NCI-H128 (cell line): ENCODE data around the gene ZNF407.
"Not testable (repeated sequence)": the region's sequence is repeated elsewhere in the genome, so short reads cannot be mapped to it uniquely, and the experiment has no call there.

Experiments used
- DNase-seq: peaks from one replicate; lab custom pipeline; 2025; ENCODE audit not compliant: unreplicated experiment; lab: John Stamatoyannopoulos, UW

ZNF407 gene

DNA sequence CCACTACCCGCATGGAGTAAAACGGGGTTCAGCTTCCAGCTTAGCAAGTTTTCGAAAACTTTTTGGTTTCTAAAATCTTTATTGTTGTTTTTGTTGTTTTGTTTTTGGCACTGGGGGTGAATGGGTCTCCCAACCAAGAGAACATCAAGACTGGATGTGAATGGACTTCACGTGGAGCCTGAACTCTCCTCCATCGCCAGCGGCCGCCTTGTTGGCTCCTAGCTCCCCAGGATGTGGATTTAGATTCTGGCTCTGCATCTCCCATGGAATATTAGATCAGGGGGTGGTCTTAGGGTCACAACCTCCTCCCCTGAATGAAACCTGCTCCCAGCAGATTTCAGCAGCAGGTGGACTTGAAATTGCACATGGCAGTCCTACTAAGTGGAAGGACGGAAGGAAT lies 488.0 kb downstream of the ZNF407 start:
- not testable (repeated sequence) for DNase-seq

DNA sequence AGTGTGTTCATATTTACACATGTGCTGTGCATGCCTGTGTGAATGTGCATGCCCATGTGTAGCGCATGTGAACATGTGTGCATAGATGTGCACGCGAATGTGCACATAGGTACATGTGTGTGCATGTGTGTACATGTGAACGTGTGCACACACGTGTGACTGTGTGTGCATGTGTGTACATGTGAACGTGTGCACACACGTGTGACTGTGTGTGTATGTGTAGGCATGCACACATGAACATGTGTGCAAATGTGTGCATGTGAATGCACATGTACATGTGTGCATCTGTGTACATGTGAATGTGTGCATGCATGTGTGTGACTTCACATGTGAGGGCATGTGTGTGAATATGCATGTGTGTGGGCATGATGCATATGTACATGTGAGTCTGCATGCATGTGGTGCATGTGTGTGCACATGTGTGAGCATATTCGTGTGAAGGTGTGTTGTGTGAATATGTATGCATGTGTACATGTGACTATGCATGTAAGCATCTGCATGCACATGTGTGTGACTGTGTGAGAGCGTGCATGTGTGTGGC lies 488.9 kb downstream of the ZNF407 start:
- no peak for DNase-seq

DNA sequence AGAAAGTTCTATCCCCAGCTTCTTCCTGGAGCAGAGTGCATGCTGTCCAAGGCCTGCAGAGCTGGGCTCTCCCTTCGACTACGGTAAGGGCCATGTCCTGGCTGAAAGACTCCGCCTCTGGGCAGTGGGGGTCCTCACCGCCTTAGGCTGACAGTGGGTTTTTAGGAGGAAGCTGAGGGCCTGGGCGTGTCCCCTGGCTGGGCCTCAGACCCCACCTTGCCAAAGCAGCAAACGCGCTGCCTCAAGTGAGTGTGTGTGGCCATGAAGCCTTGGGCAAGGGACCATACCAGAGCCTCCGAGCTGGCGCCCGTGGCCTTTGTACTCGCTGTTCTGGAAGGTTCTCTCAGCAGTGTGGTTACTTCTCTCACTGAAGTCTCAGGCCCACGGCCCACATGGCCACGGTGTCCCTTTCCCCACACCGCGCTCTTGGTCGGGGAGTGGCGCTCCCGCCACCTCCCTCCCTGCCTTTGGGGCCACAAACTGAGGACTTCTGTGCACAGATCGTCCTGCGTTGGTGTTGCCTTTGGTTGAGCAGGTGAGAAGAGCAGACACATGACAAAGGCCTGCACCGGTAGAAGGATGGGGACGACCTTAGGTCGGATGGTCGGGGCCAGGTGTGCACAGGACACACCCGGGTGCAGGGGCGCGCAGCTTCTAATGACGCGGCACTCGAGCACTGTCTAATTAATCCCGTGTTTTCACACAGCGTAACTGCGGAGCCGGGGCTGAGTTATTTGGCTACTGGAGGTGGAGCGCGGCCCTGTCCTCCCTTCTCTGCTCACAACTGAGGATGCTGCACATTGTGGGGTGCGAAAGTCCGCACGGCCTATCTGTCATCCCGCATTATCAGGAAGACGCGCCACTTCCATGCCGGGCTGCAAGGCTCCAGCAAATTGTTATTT lies 489.7 kb downstream of the ZNF407 start:
- no peak for DNase-seq

DNA sequence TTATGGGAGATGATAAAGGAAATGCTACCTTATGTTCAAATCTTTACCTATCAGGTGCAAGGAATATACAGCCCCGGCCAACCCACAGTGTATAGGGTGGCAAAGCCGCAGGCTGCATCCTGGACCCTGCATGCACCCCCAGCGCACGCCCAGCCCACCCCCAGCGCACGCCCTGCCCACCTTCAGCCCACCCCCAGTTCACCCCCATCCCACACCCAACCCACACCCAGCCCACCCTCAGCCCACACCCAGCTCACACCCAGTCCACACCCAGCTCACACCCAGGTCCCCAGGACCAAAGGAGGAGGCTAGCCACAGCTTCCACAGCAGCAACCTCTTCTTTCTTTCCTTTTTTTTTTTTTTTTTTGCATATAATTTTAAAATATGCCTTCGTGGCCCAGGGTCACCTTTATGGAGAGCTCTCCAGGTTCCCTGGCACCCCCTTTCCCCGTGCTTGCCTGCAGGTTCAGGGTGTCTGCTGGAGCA lies 490.4 kb downstream of the ZNF407 start:
- DNase-seq: no peak

DNA sequence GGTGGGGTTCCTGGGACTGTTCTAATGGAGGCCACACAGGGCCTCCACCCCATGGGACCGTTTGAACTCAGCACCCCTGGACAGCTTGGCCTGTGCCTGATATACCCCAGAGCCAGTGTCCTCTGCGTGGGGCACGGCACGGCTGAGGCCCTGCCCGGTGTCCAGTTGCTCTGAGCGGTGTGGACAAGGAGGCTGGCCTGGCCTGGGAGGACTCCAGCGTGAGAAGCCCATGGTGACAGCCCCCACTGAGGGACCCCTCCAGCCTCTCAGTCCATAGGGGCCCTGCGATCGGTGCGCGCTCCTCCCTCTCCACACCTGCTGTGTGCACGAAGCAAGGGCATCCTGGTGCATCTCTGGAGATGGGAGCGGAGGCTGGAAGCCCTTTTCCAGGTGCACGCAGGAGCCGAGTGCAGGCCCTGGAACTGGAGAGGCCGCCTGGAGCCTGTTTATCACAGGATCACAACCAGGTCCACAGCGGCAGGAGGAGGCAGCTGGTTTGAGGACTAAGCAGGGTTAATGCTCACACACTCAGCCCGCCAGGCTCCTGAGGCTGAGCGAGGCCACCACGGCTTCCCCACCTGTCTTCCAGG lies 491.0 kb downstream of the ZNF407 start:
- DNase-seq: no peak

DNA sequence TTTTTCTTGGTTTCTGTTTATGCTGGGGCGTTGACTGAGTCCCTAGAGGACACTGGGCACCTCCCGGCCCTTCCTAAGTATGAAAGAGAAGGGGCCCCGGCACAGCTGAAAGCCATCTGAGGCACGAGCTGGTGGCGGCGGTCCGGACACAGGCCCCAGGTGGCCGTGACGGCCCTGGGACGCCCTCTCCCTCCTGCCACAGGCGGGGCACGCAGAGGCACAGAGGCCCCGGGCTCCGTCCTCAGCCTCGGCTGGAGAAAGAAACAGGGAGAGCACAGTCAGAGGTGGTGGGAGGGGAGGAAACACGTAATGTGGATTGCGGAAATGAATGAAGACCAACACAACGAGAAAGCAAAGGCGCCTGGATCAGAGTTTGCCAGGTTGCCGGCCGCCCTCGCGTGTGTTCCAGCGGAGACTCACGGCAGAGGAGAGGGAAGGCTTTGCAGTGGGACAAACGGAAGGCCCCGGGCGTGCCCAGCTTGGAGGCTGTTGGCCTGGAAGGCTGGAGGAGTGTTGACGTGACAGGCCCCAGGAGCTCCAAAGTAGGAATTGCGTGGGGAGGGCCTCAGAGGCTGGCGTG lies 492.2 kb downstream of the ZNF407 start:
- DNase-seq: no peak

DNA sequence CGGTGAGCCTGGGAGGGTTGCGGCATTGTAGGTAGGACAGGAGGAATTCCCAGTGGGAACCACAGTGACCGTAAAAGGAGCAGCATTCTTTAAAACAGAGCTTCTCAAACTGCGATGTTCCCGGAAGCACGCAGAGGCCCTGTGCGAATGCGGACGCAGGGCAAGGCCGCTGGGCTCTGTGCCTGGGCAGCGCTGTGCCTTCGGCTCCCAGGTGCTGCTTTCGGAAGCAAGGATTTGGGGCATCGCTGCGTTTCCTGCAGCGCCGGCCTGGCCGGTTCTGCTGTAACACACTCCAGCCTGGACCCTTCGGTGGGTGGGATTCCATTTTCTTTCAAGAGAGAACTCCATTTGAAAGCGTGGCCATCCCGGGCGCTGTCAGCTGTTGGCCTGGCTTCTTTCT lies 492.7 kb downstream of the ZNF407 start:
- DNase-seq: no peak

DNA sequence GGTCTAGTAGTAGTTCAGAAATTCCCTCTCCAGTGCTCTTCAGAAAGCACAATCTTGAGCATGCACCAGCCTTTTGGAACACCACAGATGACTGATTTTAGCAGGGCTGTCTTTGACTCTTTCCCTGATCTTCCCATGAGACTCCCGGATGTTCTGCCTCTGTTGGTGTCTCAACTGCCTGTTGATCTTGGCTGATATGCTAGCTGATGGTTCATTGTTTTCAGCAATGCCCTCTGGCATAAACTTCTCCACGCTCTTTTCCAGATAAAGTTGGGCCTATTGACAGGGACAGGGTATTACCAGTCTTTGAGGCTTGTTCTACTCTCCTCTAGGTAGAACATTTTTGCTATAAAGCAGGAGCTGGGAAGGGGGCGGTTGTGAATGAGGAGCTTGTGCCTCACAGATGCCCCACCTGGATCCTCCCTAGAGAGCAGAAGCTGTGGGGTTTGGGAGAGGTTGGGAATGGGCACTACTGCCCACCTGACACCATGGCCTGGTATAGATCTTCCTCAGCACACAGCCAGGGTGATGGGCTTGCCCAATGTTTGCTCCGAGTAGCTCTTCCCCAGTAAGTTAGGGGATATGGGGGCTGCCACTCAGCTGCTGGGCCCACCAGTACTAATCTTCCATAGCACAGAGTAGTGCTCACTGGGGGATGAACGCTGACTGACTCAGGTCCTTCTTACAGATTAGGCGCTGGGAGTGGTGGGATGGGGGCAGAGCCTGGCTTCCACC lies 500.0 kb downstream of the ZNF407 start:
- DNase-seq: no peak

DNA sequence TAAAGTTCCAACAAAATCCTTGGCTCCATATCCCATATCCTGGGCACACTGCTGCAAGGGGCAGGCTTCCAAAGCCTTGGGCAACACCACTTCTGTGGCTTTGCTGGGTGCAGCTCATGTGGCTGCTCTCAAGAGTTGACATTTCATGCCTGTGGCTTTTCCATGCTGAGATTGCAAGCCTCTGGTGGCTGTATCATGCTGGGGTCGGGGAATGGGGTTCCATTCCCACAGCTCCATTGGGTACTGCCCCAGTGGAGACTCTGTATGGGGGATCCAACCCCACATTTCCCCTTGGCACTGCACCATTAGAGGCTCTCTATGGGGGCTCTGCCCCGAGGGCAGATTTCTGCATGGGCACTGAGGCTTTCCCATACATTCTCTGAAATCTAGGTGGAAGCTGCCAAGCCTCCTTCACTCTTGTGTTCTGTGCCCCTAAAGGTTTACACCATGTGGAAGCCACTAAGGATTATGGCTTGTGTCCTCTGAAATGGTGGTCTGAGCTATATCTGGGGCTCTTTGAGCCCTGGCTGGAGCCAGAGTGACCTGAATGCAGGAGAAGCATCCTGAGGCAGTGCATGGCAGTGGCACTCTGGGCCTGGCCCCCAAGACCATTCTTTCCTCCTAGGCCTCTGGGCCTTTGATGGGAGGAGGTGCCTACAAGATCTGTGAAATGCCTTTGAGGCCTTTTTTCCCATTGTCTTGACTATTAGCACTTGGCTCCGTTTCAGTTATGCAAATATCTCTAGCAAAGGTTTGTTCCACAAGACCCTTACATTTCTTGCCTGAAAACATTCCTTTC lies 503.4 kb downstream of the ZNF407 start:
- no peak for DNase-seq

DNA sequence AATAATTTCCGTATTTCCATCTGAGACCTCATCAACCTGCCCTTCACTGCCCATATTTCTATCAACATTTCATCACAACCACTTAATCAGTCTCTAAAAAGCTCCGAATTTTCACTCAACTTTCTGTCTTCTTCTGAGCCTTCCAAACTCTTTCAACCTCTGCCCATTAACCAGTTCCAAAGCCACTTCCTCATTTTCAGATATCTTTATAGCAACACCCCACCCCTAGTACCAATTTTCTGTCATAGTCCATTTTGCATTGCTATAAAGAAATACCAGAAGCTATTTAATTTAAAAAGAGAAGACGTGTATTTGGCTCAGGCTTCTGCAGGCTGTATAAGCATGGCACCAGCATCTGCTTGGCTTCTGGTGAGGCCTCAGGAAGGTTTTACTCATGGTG lies 504.2 kb downstream of the ZNF407 start:
- DNase-seq: no peak

DNA sequence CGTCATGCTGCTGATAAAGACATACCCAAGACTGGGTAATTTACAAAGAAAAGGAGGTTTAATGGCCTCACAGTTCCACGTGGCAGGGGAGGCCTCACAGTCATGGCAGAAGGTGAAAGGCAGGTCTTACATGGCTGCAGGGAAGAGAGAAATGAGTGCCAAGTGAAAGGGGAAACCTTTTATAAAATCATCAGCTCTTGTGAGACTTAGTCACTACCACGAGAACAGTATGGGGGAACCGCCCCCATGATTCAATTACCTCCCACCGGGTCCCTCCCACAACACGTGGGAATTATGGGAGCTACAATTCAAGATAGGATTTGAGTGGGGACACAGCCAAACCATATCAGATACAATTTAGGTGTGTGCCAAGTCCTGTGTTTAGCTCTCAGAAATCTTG lies 506.4 kb downstream of the ZNF407 start:
- DNase-seq: not testable (repeated sequence)

DNA sequence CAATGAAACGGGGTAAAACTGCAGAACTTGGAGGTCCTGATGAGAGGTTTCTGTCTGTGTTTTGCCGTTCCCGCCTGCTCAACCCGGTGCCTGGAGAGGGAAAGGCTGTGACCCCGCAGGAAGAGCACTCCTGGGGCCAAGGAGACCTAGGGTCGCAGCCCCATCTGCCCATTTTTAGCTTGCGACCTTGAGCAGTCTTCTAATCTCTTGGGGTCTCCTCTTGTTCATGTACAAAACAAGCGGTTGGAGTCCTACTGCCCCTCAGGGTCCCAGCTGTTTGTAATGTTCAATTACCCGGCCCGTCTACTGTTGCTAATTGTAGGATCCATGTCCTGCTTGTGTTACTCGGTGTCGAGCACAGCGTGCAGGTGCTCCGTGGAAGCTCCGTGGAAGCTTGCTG lies 506.8 kb downstream of the ZNF407 start:
- DNase-seq: no peak

DNA sequence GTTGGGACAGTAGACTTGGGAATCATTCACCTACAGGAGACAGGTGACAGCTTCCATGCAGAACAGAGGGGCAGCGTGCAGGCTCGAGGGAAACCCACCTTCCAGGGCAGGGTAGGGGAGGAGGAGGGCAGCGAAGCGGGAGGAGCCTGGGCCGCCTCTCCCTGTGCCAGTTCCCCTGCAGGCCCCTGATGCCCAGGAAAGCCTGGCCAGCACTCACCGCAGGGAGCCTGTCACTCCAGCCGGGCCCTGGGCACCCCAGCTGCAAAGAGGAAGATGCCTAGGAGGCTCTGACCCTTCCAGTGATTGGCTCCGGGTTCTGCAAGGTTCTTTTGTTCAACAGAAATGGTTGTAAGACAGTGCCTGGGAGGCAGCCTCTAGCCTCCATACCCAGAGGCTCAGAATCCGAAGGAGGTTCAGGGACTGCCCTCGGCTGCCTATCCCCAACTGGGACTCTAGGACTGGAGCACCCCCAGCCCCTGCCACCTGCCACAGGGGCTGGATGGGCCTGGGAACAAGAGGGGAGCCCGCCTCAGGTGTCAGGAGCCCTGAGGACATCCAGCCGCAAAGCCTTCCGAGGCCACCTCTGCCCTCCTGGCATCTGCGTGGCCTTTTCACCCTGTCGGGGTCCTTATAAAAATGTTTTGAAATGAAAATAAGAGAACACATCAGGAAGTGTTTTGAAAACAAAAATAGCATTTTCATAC lies 508.0 kb downstream of the ZNF407 start:
- DNase-seq: no peak

DNA sequence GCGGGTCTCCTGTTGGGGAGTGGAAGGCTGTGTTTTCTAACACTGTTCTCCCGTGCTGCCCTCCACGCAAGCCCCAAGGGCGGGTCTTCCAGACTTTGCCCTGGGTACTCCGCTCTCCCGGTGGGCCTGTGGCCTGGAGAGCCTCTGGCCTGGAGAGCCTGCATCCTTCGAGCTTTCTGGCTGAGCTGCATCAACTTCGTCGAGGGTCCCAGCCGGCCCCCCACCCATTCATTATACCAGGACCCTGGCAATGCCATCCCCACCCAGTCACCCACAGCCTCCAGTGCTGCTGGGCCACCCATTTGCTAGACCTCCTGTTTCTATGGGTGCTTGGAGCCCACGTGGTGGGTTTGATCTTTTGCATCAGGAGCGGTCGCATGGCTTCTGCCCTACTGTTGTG lies 509.1 kb downstream of the ZNF407 start:
- DNase-seq: no peak

DNA sequence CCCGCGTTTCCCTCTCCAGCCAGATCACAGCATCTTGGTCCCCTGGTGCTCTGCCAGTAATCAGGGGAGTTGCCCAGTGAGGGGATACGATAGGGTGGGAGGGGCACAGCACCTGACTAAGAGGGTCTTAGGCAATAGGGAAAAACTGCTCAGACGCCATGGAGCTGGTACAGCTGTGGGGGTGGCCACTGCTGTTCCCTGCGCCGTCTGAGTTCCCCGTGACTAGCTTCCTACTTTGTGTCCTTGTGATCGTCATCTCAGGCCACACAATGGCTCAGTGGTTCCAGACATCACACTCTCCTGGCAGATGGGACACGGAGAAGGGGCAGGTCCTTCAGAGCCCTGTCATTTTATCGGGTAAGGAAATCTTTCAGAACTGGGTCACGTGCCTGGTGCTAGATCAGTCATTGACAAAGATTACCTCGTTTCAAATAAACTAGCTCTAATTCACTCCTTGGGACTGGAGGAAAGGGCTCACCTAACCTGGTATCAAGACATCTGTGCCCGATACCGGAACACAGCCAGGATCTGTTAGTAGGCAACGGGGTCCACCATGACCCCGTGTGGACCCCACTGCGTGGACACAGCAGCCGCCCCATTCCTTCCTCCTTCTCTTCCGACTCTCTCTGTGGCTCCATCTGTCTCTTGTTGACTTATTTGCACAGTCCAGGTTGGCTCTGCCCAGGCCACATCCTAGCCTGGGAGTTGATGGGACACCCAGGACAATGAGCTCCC lies 509.7 kb downstream of the ZNF407 start:
- no peak for DNase-seq

DNA sequence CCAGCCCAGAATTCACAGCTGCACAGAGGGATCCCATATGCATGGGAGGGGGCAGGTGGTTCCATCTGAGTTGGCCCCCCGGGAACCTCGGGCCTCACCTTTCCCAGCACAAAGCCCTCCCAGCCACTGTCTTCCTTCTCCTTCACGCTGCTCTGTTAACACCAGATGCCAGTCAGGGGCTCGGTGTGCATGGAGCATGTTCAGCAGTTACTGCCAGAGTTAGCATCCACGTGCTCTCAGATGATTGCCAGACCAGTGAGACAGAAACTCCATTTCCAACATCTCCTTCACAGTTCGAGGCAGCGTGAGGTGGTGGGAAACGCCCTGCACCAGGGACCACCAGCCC lies 510.2 kb downstream of the ZNF407 start:
- no peak for DNase-seq

DNA sequence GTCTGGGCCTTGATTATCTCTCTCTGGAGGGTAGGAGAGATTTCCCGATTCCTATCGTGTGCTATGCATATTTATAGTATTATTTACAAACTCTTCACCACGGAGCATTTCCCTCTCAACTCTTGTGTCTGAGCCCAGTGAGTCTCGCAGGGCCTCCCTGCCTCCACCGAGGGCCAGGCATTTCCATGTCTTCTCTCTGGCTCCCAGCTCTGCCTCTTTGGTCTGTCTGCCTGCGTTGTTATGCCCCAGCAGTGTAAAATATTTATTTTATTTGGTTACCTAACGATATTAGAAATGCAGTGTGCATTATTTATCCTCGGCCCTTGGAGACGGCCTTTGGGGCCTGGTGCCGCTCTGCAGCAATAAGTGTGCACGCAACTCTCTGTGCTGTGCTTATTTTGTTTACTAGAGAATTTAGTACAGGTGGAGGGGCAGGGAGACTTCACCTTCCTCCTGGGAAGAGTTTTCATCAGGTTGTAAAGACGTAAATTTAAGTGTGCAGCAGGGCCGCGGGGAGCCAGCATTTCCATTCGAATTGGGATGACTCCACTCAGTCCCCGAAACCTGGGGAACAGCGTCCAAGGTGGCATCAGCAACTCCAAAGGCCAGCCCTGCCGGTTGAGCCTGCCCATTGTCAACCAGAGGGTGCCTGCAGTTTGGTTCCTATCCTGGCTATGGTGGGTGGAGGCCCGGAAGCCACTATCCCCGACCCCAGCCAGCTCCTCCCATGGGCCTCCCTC lies 511.1 kb downstream of the ZNF407 start:
- no peak for DNase-seq

DNA sequence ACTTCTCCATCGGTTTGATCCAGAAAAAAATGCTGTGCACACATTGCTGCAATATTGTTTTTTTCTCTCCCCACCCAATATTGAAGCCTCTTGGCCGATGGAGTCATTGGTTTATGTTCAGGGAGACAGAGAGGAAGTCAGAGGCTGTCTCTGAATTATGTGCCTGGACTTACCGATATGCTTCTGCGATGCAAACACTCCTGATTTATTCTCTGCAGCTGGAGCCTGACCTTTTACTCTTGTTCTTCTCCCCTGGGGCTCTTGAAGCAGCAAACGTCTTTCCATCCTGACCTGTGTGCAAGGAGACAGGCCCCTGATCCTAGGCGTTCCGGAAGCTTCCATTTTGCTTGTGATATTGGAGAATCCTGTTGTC lies 511.6 kb downstream of the ZNF407 start:
- no peak for DNase-seq

DNA sequence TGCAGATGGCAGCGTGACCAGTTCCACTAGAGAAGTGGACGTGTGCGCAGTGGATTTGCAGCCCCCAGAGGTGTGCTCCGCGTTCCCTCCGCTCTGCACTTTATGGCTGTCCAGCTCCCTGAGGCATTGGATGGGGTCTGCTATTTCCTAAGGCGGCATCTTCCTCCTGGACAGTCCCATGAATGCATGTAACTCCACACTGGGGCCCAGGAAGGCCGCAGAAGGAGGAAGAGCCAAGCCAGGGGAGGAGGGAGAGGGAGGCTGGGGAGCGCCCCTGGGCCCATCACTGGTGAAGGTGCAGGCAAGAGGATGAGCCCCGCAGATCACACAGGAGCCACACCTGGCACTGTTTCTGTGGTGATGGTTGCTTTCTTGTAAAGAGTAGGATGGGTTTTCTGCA lies 512.1 kb downstream of the ZNF407 start:
- DNase-seq: no peak
